ENCODE measurements around the gene ALDH7A1.
"Not testable (repeated sequence)": the region's sequence is repeated elsewhere in the genome, so short reads cannot be mapped to it uniquely, and the experiment has no call there.

ALDH7A1 gene

GRCh38 chr5:126562823-126563222, 32.2 kb downstream of the ALDH7A1 start:
- no peak for DNase-seq (ENCODE audit: extremely low spot score)
- CTCF ChIA-PET: interaction anchor here (1.8 kb wide), 1 partner anchor 16 kb away, joined by 4 read pairs; no protein-coding TSS in a partner anchor
- TF ChIP-seq, protein P1, sequence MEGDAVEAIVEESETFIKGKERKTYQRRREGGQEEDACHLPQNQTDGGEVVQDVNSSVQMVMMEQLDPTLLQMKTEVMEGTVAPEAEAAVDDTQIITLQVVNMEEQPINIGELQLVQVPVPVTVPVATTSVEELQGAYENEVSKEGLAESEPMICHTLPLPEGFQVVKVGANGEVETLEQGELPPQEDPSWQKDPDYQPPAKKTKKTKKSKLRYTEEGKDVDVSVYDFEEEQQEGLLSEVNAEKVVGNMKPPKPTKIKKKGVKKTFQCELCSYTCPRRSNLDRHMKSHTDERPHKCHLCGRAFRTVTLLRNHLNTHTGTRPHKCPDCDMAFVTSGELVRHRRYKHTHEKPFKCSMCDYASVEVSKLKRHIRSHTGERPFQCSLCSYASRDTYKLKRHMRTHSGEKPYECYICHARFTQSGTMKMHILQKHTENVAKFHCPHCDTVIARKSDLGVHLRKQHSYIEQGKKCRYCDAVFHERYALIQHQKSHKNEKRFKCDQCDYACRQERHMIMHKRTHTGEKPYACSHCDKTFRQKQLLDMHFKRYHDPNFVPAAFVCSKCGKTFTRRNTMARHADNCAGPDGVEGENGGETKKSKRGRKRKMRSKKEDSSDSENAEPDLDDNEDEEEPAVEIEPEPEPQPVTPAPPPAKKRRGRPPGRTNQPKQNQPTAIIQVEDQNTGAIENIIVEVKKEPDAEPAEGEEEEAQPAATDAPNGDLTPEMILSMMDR (IDR thresholded peaks at IDR 0.05; ENCODE audit: control extremely low read depth, extremely low read depth, low read depth, missing control alignments): no peak
- POLR2A ChIA-PET: no interaction called here

DNA sequence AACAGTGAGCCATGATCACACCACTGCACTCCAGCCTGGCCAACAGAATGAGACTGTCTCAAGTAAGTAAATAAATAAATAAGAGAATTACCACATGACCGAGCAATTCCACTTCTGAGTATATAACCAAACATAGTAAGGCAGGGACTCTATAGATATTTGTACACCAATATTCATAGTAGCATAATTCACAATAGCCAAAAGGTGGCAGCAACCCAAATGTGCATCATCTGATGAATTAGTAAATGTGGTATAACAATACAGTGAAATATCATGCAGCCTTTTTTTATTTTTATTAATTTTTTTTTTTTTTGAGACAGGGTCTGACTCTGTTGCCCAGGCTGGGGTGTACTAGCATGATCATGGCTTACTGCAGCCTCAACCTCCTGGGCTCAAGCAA, 33.1 kb downstream of the ALDH7A1 start:
- DNase-seq (ENCODE audit: extremely low spot score): no peak
- TF ChIP-seq, protein P1 (IDR thresholded peaks at IDR 0.05; ENCODE audit: control extremely low read depth, extremely low read depth, low read depth, missing control alignments): no peak
- CTCF ChIA-PET: interaction anchor here (1.8 kb wide), 1 partner anchor 15 kb away, joined by 4 read pairs; no protein-coding TSS in a partner anchor
- POLR2A ChIA-PET: interaction anchor here (0.7 kb wide), 1 partner anchor 11 kb away, joined by 4 read pairs; no protein-coding TSS in a partner anchor

- CTCF ChIA-PET: interaction anchor here (1.0 kb wide), 1 partner anchor 9 kb away, joined by 5 read pairs; no protein-coding TSS in a partner anchor
- POLR2A ChIA-PET; DNase-seq (ENCODE audit: extremely low spot score): not testable (repeated sequence)
Measured at GRCh38 chr5:126555101-126555500, 39.9 kb downstream of the ALDH7A1 start.

DNA sequence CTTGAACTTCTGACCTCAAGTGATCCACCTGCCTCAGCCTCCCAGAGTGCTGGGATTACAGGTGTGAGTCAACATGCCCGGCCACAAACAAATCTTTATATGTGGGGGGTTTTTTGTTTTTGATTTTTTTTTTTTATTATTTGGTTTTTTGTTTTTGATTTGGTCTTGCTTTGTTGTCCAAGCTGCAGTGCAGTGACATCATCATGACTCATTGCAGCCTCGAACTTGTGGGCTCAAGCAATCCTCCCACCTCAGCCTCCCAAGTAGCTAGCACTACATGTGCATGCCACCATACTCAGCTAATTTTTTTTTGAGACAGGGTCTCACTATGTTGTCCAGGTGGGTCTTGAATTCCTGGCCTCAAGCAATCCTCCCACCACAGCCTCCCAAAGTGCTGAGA, 42.4 kb downstream of the ALDH7A1 start:
- TF ChIP-seq, protein P1 (IDR thresholded peaks at IDR 0.05; ENCODE audit: control extremely low read depth, extremely low read depth, low read depth, missing control alignments): no peak
- ChIA-PET CTCF (no interaction called here), POLR2A (no interaction called here)
- no peak for DNase-seq (ENCODE audit: extremely low spot score)

DNA sequence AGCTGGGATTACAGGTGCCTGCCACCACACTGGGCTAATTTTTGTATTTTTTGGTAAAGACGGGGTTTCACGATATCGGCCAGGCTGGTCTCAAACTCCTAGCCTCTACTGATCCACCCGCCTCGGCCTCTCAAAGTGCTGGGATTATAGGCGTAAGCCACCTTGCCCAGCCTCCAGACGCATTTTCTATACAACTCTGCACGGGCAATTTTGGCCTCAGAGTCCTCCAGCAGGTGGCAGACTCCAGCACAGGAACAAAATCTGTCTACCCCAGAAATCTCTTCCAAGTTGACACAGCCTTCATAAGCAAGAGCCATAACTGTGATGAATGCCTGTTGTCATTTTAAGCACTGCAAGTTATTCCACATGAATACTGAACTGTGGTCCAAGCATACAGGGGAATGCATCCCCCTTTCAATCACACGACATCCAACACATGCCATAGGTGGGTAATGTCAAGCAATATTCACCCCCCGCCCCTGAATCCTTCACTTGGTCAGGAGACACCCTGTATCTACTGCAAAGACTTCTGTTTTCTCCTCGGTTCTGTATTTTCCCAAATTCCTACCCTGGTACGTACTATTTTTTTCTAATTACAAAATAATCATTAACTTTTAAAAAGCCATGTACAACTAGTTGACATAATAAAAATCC, 50.8 kb downstream of the ALDH7A1 start:
- DNase-seq (ENCODE audit: extremely low spot score): peak; percentile 56
- POLR2A ChIA-PET: no interaction called here
- CTCF ChIA-PET: interaction anchor here (0.8 to 14.5 kb wide), 13 partner anchors 10 to 262 kb away, joined by 3 to 220 read pairs (median 4); no protein-coding TSS in a partner anchor
- TF ChIP-seq, protein P1 (IDR thresholded peaks at IDR 0.05; ENCODE audit: control extremely low read depth, extremely low read depth, low read depth, missing control alignments): peak; percentile 68

GRCh38 chr5:126543660-126544059, 51.4 kb downstream of the ALDH7A1 start:
- TF ChIP-seq, protein P1 (IDR thresholded peaks at IDR 0.05; ENCODE audit: control extremely low read depth, extremely low read depth, low read depth, missing control alignments): no peak
- ChIA-PET POLR2A (no interaction called here), CTCF (interaction anchor here (0.7 to 14.5 kb wide), 20 partner anchors 9 to 266 kb away, joined by 3 to 220 read pairs (median 4); no protein-coding TSS in a partner anchor)
- no peak for DNase-seq (ENCODE audit: extremely low spot score)

GRCh38 chr5:126543009-126543408, 52.0 kb downstream of the ALDH7A1 start:
- CTCF ChIA-PET: interaction anchor here (0.7 to 14.5 kb wide), 21 partner anchors 9 to 267 kb away, joined by 3 to 220 read pairs (median 4); no protein-coding TSS in a partner anchor
- TF ChIP-seq, protein P1 (IDR thresholded peaks at IDR 0.05; ENCODE audit: control extremely low read depth, extremely low read depth, low read depth, missing control alignments): no peak
- DNase-seq (ENCODE audit: extremely low spot score): no peak
- POLR2A ChIA-PET: no interaction called here

Data from GM10248 (cell line).